GM23248 (cell line): Measurements from ENCODE around the gene MED12L. TPM values are rescaled to one million over a fixed set of nuclear protein-coding genes. Genes with fewer than 3 reads are reported as not detected.

Experiments used
- DNase-seq: peaks from one replicate; pipeline ENCODE4 v3.0.0-alpha.2; 2015
- H2AFZ ChIP-seq: fragments of 200-600 bp; sonication (generic); 2 replicates; pipeline ENCODE4 v1.6.1; 2016; ENCODE audit warnings: antibody characterized with exemption
- H3F3A ChIP-seq: fragments of 200-600 bp; sonication (generic); 2 replicates; pipeline ENCODE4 v1.6.1; 2016; ENCODE audit warnings: mild to moderate bottlenecking, antibody characterized with exemption, mixed run types; ENCODE audit not compliant: insufficient read depth
- H3K27ac ChIP-seq: fragments of 200-600 bp; sonication (generic); 2 replicates; pipeline ENCODE4 v1.5.1; 2016; ENCODE audit warnings: mild to moderate bottlenecking
- H3K27me3 ChIP-seq: fragments of 200-600 bp; sonication (generic); replicated peaks from 2 replicates; pipeline ENCODE4 v1.6.1; 2016; ENCODE audit warnings: mild to moderate bottlenecking; ENCODE audit not compliant: insufficient read depth
- H3K36me3 ChIP-seq: fragments of 200-600 bp; sonication (generic); 2 replicates; pipeline ENCODE4 v1.6.1; 2016; ENCODE audit warnings: low read depth, mild to moderate bottlenecking
- H3K4me1 ChIP-seq: fragments of 200-600 bp; sonication (generic); 2 replicates; pipeline ENCODE4 v1.6.1; 2016; ENCODE audit warnings: mild to moderate bottlenecking; ENCODE audit not compliant: insufficient read depth
- H3K4me2 ChIP-seq: fragments of 200-600 bp; sonication (generic); one replicate; pipeline ENCODE4 v1.6.1; 2016; ENCODE audit warnings: mild to moderate bottlenecking; ENCODE audit not compliant: unreplicated experiment
- H3K4me3 ChIP-seq: fragments of 200-600 bp; sonication (generic); 2 replicates; pipeline ENCODE4 v1.5.1; 2016; ENCODE audit warnings: mild to moderate bottlenecking
- H3K79me2 ChIP-seq: fragments of 200-600 bp; sonication (generic); 2 replicates; pipeline ENCODE4 v1.6.1; 2016; ENCODE audit warnings: mild to moderate bottlenecking; ENCODE audit not compliant: insufficient read depth
- H3K9ac ChIP-seq: fragments of 200-600 bp; sonication (generic); 2 replicates; pipeline ENCODE4 v1.6.1; 2016; ENCODE audit warnings: mild to moderate bottlenecking
- H3K9me2 ChIP-seq: fragments of 200-600 bp; sonication (generic); 2 replicates; pipeline ENCODE4 v1.6.1; 2016; ENCODE audit warnings: mixed run types, mild to moderate bottlenecking, moderate library complexity; ENCODE audit not compliant: insufficient read depth
- H3K9me3 ChIP-seq: fragments of 200-600 bp; sonication (generic); one replicate; pipeline ENCODE4 v1.6.1; 2017; ENCODE audit warnings: low read depth
- H4K20me1 ChIP-seq: fragments of 200-600 bp; sonication (generic); 2 replicates; pipeline ENCODE4 v1.6.0; 2016; ENCODE audit not compliant: insufficient read depth
- EZH2 ChIP-seq: fragments of 200-600 bp; sonication (generic); IDR thresholded peaks from 2 replicates; pipeline ENCODE4 v1.6.1; 2018; ENCODE audit warnings: antibody characterized with exemption, mild to moderate bottlenecking; ENCODE audit not compliant: insufficient read depth, poor library complexity, severe bottlenecking
- EZH2phosphoT487 ChIP-seq: fragments of 200-600 bp; sonication (generic); IDR thresholded peaks from 2 replicates; pipeline ENCODE4 v1.6.1; 2018; ENCODE audit warnings: antibody characterized with exemption, moderate library complexity, mild to moderate bottlenecking, low read depth; ENCODE audit not compliant: insufficient read depth
- WGBS, 2 experiments: methylation state at CpG; one replicate each; pipeline ENCODE4 v1.1.6; 2015 to 2017; ENCODE audit warnings: low lambda C conversion rate in 2 of 2, low coverage in 1 of 2; ENCODE audit errors: missing lambda C conversion rate in 2 of 2; 5-methylcytosine and 5-hydroxymethylcytosine counted together
- in situ Hi-C: fragments of 300-500 bp; cut with MboI; formaldehyde crosslinking; loops from 2 replicates; pipeline ENCODE4 v1.15.0; 2020
- polyA plus RNA-seq: library from polyadenylated mRNA; unstranded; fragments of >200 nt; fragmentation: Nextera tagmentation; extraction: Ambion mirVana; gene quantifications from 2 replicates; pipeline ENCODE4 v1.2.1, GENCODE V29; 2016
- total RNA-seq: library from RNA; depleted of rRNA; stranded (reverse); fragments of >200 nt; shearing (Covaris generic); gene quantifications from 2 replicates; pipeline ENCODE4 v1.2.3, GENCODE V29; 2014

MED12L gene
- total and polyA plus RNA-seq, 2 experiments from 2014 or later = 0.13 to 0.32 TPM

GRCh38 chr3:151265866-151266265 is 180.4 kb downstream of the MED12L start:
- Histone ChIP-seq H3K4me2 (no peak overlapping the region), H3K4me3 (no peak overlapping the region), H3K9me2 (no peaks in the 10 kb centered on the region), H3K27me3 (no peaks in the 10 kb centered on the region), H3K27ac (no peak overlapping the region), H2AFZ (no peak overlapping the region), H3F3A (no peaks in the 10 kb centered on the region), H3K36me3 (no peaks in the 10 kb centered on the region), H3K4me1 (no peaks in the 10 kb centered on the region), H4K20me1 (no peaks in the 10 kb centered on the region), H3K9ac (no peak overlapping the region), H3K9me3 (no peaks in the 10 kb centered on the region), H3K79me2 (no peaks in the 10 kb centered on the region)
- no peak for TF ChIP-seq EZH2
- in situ Hi-C loops = no loop called here
- 91 to 94% methylated on average over 5 of the region's 5 CpGs for WGBS, 2 experiments
- no peak for DNase-seq

- Histone ChIP-seq H3K27me3 (no peaks in the 10 kb centered on the region), H3K27ac (no peak overlapping the region), H3K4me2 (no peak overlapping the region), H3F3A (no peaks in the 10 kb centered on the region), H3K4me3 (no peak overlapping the region), H3K36me3 (no peaks in the 10 kb centered on the region), H2AFZ (no peak overlapping the region), H3K4me1 (no peaks in the 10 kb centered on the region), H3K9ac (no peak overlapping the region), H4K20me1 (no peaks in the 10 kb centered on the region), H3K79me2 (no peaks in the 10 kb centered on the region), H3K9me3 (no peaks in the 10 kb centered on the region), H3K9me2 (no peaks in the 10 kb centered on the region)
- DNase-seq = no peak
- WGBS, 2 experiments = 89 to 100% methylated on average over 1 of the region's 1 CpG
- in situ Hi-C loops = no loop called here
- TF ChIP-seq EZH2 (no peak), EZH2phosphoT487 (no peak)
Observed at GRCh38 chr3:151267066-151267465, 181.6 kb downstream of the MED12L start.

- Histone ChIP-seq H3K4me3 (no peak overlapping the region), H3F3A (no peaks in the 10 kb centered on the region), H3K79me2 (no peaks in the 10 kb centered on the region), H4K20me1 (no peaks in the 10 kb centered on the region), H3K4me1 (no peaks in the 10 kb centered on the region), H3K4me2 (no peak overlapping the region), H3K27me3 (no peaks in the 10 kb centered on the region), H2AFZ (no peak overlapping the region), H3K9me3 (no peaks in the 10 kb centered on the region), H3K9me2 (no peaks in the 10 kb centered on the region), H3K27ac (no peak overlapping the region), H3K9ac (no peak overlapping the region), H3K36me3 (no peaks in the 10 kb centered on the region)
- DNase-seq = no peak
- 91 to 94% methylated on average over 11 of the region's 11 CpGs for WGBS, 2 experiments
- TF ChIP-seq EZH2phosphoT487 (no peak), EZH2 (no peak)
- in situ Hi-C loops = no loop called here
Observed at GRCh38 chr3:151268267-151269235, 183.1 kb downstream of the MED12L start.

GRCh38 chr3:151269631-151270030 is 184.2 kb downstream of the MED12L start:
- H3K9ac ChIP-seq = no peak overlapping the region
- H3K27me3 ChIP-seq = no peaks in the 10 kb centered on the region
- H3K9me3 ChIP-seq = no peaks in the 10 kb centered on the region
- no peaks in the 10 kb centered on the region for H3F3A ChIP-seq
- no peak overlapping the region for H2AFZ ChIP-seq
- H3K4me3 ChIP-seq = no peak overlapping the region
- in situ Hi-C loops = no loop called here
- no peak for DNase-seq
- H3K27ac ChIP-seq = no peak overlapping the region
- no peaks in the 10 kb centered on the region for H3K36me3 ChIP-seq
- no peak overlapping the region for H3K4me2 ChIP-seq
- TF ChIP-seq EZH2 (no peak), EZH2phosphoT487 (no peak)
- WGBS, 2 experiments = 31 to 32% methylated on average over 5 of the region's 5 CpGs
- no peaks in the 10 kb centered on the region for H3K79me2 ChIP-seq
- H4K20me1 ChIP-seq = no peaks in the 10 kb centered on the region
- H3K4me1 ChIP-seq = no peaks in the 10 kb centered on the region
- no peaks in the 10 kb centered on the region for H3K9me2 ChIP-seq
